Measurements from ENCODE around the gene IL31RA.

DNA sequence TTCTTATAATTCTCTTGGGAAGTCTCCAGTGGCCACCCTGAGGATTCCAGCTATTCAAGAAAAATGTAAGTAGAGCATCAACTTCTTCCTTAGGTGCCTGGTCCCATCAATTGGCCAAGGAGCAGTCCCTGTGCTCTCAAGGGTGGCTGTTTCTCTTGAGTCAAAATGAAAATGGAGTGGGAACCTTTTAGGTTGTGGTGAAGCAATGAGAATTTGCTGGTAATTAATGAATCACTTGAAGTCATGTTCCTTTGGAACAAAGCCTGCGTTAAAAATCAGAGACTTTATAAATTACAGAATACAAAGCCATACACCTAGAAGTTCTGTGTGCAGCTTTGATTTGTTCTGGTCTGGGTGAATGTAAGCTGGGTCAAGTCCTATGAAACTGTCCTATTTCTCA, 48.9 kb downstream of the IL31RA start:
- TF ChIP-seq CTCF (IDR thresholded peaks at IDR 0.05), result no peak
- TF ChIP-seq EP300 (IDR thresholded peaks at IDR 0.05), result no peak
